GM12892 (cell line): Measurements from ENCODE around the gene MCMBP.
"Not testable (repeated sequence)": the region's sequence is repeated elsewhere in the genome, so short reads cannot be mapped to it uniquely, and the experiment has no call there.

Experiments used
- POLR2A ChIP-seq: IDR thresholded peaks from 2 replicates; pipeline ENCODE4 v1.6.1; 2011; ENCODE audit warnings: low read depth, low read length, control low read depth
- POLR2AphosphoS5 ChIP-seq: IDR thresholded peaks from 2 replicates; pipeline ENCODE4 v1.6.1; 2011; ENCODE audit warnings: low read depth, low read length, control low read depth
- TAF1 ChIP-seq: IDR thresholded peaks from 2 replicates; pipeline ENCODE4 v1.6.1; 2011; ENCODE audit warnings: low read depth, mild to moderate bottlenecking, control low read depth, low read length, borderline replicate concordance

DNA sequence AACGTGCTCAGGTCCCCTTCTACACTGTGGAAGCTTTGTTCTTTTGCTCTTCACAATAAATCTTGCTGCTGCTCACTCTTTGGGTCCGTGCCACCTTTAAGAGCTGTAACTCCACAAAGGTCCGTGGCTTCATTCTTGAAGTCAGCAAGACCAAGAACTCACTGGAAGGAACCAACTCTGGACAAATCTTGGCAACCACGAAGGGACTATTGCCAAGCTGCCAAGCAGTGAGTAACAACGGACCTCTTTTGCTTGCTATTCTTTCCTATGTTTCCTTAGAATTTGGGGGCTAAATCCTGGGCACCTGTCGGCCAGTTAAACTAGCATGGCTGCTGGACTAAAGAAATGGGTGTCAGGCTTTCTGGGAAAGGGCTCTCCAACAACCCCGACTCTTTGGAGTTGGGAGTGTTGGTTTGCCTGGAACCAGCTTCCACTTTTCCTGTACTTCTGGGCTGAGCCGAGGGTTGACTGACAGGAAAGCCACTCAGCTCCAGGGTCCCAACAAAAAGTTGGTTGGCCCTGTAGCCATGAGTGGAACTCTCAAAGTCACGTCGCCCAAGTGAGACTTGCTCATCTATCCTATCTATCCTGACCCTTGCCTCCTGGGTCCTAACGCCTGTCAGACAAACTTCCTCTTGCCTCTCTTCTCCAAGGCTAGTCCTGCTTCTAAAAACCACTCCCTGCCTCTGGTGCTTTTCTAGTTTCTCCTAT is 11.4 kb upstream of the MCMBP start:
- not testable (repeated sequence) for TF ChIP-seq POLR2AphosphoS5, POLR2A, TAF1
